Esophagus muscularis mucosa (tissue), 4 donors: ENCODE measurements around the gene MAP3K4. TPM values are rescaled to one million over a fixed set of nuclear protein-coding genes. Genes with fewer than 3 reads are reported as not detected.

Experiments used
- DNase-seq: peaks from one replicate; pipeline ENCODE4 v3.0.0-alpha.2; 2017; ENCODE audit errors: extremely low spot score
- H3K27ac ChIP-seq, 4 donors: fragments of 200-600 bp; sonication (generic); replicated peaks in 1 of 4; 1 replicate in 3 of 4; 2 replicates in 1 of 4; pipeline ENCODE4 v1.5.1; 2016 to 2019; ENCODE audit warnings: mild to moderate bottlenecking in 1 of 4
- H3K27me3 ChIP-seq, 4 donors: fragments of 200-600 bp; sonication (generic); one replicate each; pipeline versions ENCODE4 v1.5.1 to v1.6.0; 2016 to 2019
- H3K36me3 ChIP-seq, 4 donors: fragments of 200-600 bp; sonication (generic); one replicate each; pipeline ENCODE4 v1.5.1; 2016 to 2019
- H3K4me1 ChIP-seq, 4 donors: fragments of 200-600 bp; sonication (generic); one replicate each; pipeline ENCODE4 v1.5.1; 2016 to 2019
- H3K4me3 ChIP-seq, 4 donors: fragments of 200-600 bp; sonication (generic); 1 replicate in 2 of 4; 2 replicates in 2 of 4; pipeline ENCODE4 v1.5.1; 2016 to 2019; ENCODE audit warnings: mild to moderate bottlenecking in 4 of 4, moderate library complexity in 1 of 4
- H3K9me3 ChIP-seq, 4 donors: fragments of 200-600 bp; sonication (generic); 1 replicate in 3 of 4; 2 replicates in 1 of 4; pipeline ENCODE4 v1.5.1; 2016 to 2019
- EP300 ChIP-seq: sonication (generic); formaldehyde crosslinking; IDR thresholded peaks from one replicate; pipeline ENCODE4 v1.6.1; 2017; ENCODE audit warnings: antibody characterized with exemption
- POLR2A ChIP-seq: fragments of 450-650 bp; IDR thresholded peaks from one replicate; pipeline ENCODE4 v1.6.1; 2017; ENCODE audit warnings: antibody characterized with exemption, moderate library complexity, mild to moderate bottlenecking, low read depth
- POLR2AphosphoS5 ChIP-seq, 2 donors: sonication (generic); formaldehyde crosslinking; IDR thresholded peaks; one replicate each; pipeline ENCODE4 v1.6.1; 2017; ENCODE audit warnings: antibody characterized with exemption in 2 of 2
- WGBS: methylation state at CpG from one replicate; pipeline ENCODE4 v1.1.5; 2018; 5-methylcytosine and 5-hydroxymethylcytosine counted together
- intact Hi-C: fragments of 100-400 bp; cut with DNase I; formaldehyde crosslinking; loops from one replicate; pipeline ENCODE4 v1.15.1; 2023
- total RNA-seq, 4 donors: library from RNA; depleted of rRNA; stranded (reverse); fragments of >200 nt; gene quantifications; one replicate each; pipeline versions ENCODE4 v1.1.0 to v1.2.1, GENCODE V29; 2016
- TF ChIP-seq, protein P1 (sequence below), 3 experiments: fragments of 200-600 bp in 2 of 3; fragments of 450-650 bp in 1 of 3; sonication (generic) in 2 of 3; IDR thresholded peaks; one replicate each; pipeline ENCODE4 v1.5.1; 2017 to 2019; ENCODE audit warnings: antibody characterized with exemption in 3 of 3, mild to moderate bottlenecking in 2 of 3, moderate library complexity in 1 of 3

Gene MAP3K4
- total RNA-seq, 4 donors from 2014 or later: 17.9 to 22.8 (median 21.5) TPM

DNA sequence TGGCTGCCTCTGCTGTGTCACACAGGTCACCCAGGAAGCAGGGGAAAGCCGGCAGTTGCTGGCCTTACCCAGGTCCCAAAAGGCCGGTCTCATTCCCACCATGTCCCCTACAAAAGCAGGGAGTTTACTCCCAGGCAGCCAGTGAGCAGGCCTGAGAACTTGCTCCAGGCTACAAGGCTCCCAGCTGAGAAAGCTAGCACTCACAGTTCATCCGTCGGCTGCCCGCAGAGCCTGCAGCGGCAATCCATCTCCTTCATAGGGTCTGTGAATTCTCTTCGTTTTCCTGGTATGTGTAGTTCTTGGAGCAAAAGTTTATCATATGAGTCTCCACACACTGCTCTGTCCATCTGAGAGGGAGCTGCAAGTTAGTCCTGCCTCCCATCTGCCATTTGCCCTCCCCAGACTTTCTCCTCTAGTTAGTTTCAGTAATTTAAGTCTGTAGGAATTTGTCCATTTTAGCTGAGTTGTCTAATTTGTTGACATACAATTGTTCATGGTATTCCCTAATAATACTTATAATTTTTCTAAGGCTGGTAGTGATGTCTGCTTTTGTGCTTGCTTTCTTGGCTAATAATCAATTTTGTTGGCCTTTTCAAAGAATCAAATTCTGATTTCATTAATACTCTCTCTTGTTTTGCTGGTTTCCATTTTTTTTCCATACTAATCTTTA lies 135.6 kb downstream of the MAP3K4 start:
- peaks cover 0 to 43% (median 21%) of the 10 kb centered on the region in 4 donors for H3K36me3 ChIP-seq
- TF ChIP-seq, protein P1, sequence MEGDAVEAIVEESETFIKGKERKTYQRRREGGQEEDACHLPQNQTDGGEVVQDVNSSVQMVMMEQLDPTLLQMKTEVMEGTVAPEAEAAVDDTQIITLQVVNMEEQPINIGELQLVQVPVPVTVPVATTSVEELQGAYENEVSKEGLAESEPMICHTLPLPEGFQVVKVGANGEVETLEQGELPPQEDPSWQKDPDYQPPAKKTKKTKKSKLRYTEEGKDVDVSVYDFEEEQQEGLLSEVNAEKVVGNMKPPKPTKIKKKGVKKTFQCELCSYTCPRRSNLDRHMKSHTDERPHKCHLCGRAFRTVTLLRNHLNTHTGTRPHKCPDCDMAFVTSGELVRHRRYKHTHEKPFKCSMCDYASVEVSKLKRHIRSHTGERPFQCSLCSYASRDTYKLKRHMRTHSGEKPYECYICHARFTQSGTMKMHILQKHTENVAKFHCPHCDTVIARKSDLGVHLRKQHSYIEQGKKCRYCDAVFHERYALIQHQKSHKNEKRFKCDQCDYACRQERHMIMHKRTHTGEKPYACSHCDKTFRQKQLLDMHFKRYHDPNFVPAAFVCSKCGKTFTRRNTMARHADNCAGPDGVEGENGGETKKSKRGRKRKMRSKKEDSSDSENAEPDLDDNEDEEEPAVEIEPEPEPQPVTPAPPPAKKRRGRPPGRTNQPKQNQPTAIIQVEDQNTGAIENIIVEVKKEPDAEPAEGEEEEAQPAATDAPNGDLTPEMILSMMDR (IDR thresholded peaks at IDR 0.05): no peak
- no peak for TF ChIP-seq EP300
- TF ChIP-seq POLR2AphosphoS5 (IDR thresholded peaks at IDR 0.05): no peak
- no peak for TF ChIP-seq POLR2A
- 67% methylated on average over 1 of the region's 7 CpGs for WGBS
- intact Hi-C loops: no loop called here
- H3K4me1 ChIP-seq: peaks cover 0 to 11% (median 0%) of the 10 kb centered on the region in 4 donors
- no peaks in the 10 kb centered on the region for H3K27me3 ChIP-seq
- no peak for DNase-seq
- H3K27ac ChIP-seq: no peak overlapping the region
- no peak overlapping the region for H3K4me3 ChIP-seq
- peaks cover 0 to 19% (median 14%) of the 10 kb centered on the region in 4 donors for H3K9me3 ChIP-seq

DNA sequence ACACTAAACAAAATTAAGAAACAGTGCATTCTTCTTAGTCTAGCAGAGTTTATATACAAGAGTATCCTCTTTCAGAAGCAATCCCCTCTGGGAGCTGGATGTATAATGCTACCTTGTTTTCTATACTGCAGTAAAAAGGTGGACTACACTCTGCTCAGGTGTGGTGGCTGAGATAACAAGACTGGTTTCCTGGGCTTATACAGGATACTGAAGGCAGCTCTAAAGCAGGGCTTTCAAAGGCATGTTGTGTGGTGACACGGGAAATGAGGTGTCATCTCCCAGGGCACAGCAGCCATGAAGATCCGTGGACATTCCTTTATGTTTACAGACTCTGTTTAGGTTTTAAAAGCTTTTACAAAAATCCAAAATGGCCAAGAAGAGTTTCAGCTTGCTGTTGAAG lies 136.7 kb downstream of the MAP3K4 start:
- TF ChIP-seq POLR2AphosphoS5 (IDR thresholded peaks at IDR 0.05): no peak
- TF ChIP-seq, protein P1 (IDR thresholded peaks at IDR 0.05): no peak
- no peak for TF ChIP-seq POLR2A
- TF ChIP-seq EP300: no peak
- Histone ChIP-seq H3K36me3 (peaks cover 0 to 51% (median 29%) of the 10 kb centered on the region in 4 donors), H3K9me3 (peaks cover 0 to 12% (median 8%) of the 10 kb centered on the region in 4 donors), H3K4me3 (no peak overlapping the region), H3K4me1 (peaks cover 0 to 11% (median 0%) of the 10 kb centered on the region in 4 donors), H3K27ac (no peak overlapping the region), H3K27me3 (no peaks in the 10 kb centered on the region)
- 95% methylated on average over 2 of the region's 2 CpGs for WGBS
- no peak for DNase-seq
- intact Hi-C loops: no loop called here

GRCh38 chr6:161128680-161129196 lies 137.2 kb downstream of the MAP3K4 start:
- Histone ChIP-seq H3K4me1 (peaks cover 0 to 11% (median 0%) of the 10 kb centered on the region in 4 donors), H3K9me3 (peaks cover 0 to 7% (median 4%) of the 10 kb centered on the region in 4 donors), H3K36me3 (peaks cover 0 to 56% (median 28%) of the 10 kb centered on the region in 4 donors), H3K27ac (no peak overlapping the region), H3K4me3 (no peak overlapping the region), H3K27me3 (no peaks in the 10 kb centered on the region)
- WGBS: 90% methylated on average over 12 of the region's 12 CpGs
- no peak for DNase-seq
- TF ChIP-seq, protein P1 (IDR thresholded peaks at IDR 0.05): no peak
- TF ChIP-seq EP300: no peak
- no peak for TF ChIP-seq POLR2AphosphoS5 (IDR thresholded peaks at IDR 0.05)
- no peak for TF ChIP-seq POLR2A
- intact Hi-C loops: no loop called here

- Histone ChIP-seq H3K27ac (no peak overlapping the region), H3K4me1 (peaks cover 0 to 11% (median 0%) of the 10 kb centered on the region in 4 donors), H3K27me3 (no peaks in the 10 kb centered on the region), H3K4me3 (no peak overlapping the region), H3K36me3 (peaks cover 0 to 55% (median 32%) of the 10 kb centered on the region in 4 donors), H3K9me3 (peaks cover 0 to under 1% (median 0%) of the 10 kb centered on the region in 4 donors)
- WGBS: 86% methylated on average over 4 of the region's 7 CpGs
- DNase-seq: peak; percentile 60
- intact Hi-C loops: no loop called here
- TF ChIP-seq, protein P1 (IDR thresholded peaks at IDR 0.05): no peak
- TF ChIP-seq POLR2AphosphoS5 (IDR thresholded peaks at IDR 0.05) (no peak), EP300 (no peak), POLR2A (no peak)
Measured at GRCh38 chr6:161130541-161130940, 139.0 kb downstream of the MAP3K4 start.
